IgD-negative memory B cell (primary cell): Measurements from ENCODE around the gene KIRREL3. TPM values are rescaled to one million over a fixed set of nuclear protein-coding genes. Genes with fewer than 3 reads are reported as not detected.

ENCODE experiments used
- H3K27ac Mint-ChIP-seq, 3 donors: one replicate each; pipeline ENCODE4 v1.8.0; 2020 to 2022; ENCODE audit warnings: mild to moderate bottlenecking in 3 of 3, mixed read lengths in 3 of 3, moderate library complexity in 1 of 3
- H3K27me3 Mint-ChIP-seq: one replicate; pipeline ENCODE4 v1.8.0; 2021; ENCODE audit warnings: mixed read lengths
- H3K36me3 Mint-ChIP-seq: one replicate; pipeline ENCODE4 v1.8.0; 2020; ENCODE audit warnings: mild to moderate bottlenecking, mixed read lengths
- H3K4me1 Mint-ChIP-seq, 3 donors: one replicate each; pipeline ENCODE4 v1.8.0; 2020 to 2022; ENCODE audit warnings: mixed read lengths in 3 of 3, mild to moderate bottlenecking in 1 of 3
- H3K4me3 Mint-ChIP-seq, 4 donors: one replicate each; pipeline ENCODE4 v1.8.0; 2020 to 2022; ENCODE audit warnings: mild to moderate bottlenecking in 4 of 4, mixed read lengths in 4 of 4, moderate library complexity in 3 of 4
- H3K9me3 Mint-ChIP-seq, 3 donors: one replicate each; pipeline ENCODE4 v1.8.0; 2020 to 2021; ENCODE audit warnings: mixed read lengths in 3 of 3, mild to moderate bottlenecking in 1 of 3
- polyA plus RNA-seq: library from polyadenylated mRNA; unstranded; fragments of 300-500 nt; fragmentation: Illumina TruSeq; gene quantifications from one replicate; pipeline ENCODE4 v1.2.3, GENCODE V29; 2021

Gene KIRREL3
- polyA plus RNA-seq, 1 donor from 2014 or later = not detected

DNA sequence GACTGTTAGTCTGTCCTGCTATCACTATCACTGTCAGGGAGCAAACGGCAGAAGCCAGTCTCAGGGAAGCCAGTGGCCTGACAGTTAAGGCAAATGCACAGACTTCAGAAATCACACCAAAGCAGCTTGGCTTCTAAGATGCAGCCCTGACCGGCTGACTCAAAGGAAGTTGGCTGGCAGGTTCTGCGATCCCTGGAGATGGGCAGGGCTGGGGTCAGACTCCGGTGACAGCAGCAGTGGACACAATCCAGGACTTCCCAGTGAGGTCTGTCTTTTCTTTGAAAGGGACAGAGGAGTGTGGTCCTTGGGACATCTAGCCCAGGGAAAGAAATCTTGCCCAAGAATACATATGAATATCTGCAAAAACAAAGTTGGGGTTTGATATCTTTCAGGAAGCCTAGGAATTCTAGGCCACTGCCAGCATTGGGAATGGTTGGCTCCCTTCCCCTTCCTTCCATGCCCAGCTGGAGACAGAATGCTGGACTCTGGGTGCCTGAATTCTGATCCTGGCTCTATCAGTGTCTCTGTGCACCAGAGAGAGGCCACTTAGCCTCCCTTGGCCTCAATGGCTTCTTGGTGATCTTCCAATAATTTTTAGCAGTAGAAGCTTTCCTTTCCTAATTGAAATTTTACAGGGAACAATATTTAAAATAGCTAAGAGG lies 108.9 kb downstream of the KIRREL3 start:
- no peaks in the 10 kb centered on the region for H3K36me3 Mint-ChIP-seq
- no peak overlapping the region for H3K4me3 Mint-ChIP-seq
- no peaks in the 10 kb centered on the region for H3K4me1 Mint-ChIP-seq
- H3K27me3 Mint-ChIP-seq = peaks cover 4% of the 10 kb centered on the region
- H3K9me3 Mint-ChIP-seq = peaks cover 3 to 8% (median 6%) of the 10 kb centered on the region in 3 donors
- H3K27ac Mint-ChIP-seq = no peak overlapping the region

DNA sequence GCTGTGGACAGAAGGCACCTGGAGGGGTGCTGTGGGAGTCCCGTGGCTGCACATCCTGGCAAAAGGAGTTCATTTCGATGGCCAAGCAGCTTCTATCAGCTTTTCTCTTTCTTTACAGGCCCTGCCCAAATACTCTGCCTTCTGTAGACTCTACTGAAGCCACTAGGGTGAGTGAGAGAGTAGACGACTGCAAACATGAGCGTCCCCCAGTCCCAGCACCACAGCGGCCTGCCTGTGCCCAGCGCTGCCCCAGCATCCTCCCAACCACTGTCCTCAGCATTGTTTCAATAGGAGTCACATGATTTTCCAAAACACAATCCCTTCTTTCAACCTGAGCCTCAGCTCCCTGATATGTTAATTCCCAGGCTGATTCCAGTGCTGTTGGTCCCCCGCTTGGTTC lies 110.0 kb downstream of the KIRREL3 start:
- peaks cover 2% of the 10 kb centered on the region for H3K27me3 Mint-ChIP-seq
- no peaks in the 10 kb centered on the region for H3K36me3 Mint-ChIP-seq
- peaks cover 0 to 6% (median 4%) of the 10 kb centered on the region in 3 donors for H3K9me3 Mint-ChIP-seq
- H3K27ac Mint-ChIP-seq = no peak overlapping the region
- H3K4me3 Mint-ChIP-seq = no peak overlapping the region
- H3K4me1 Mint-ChIP-seq = no peaks in the 10 kb centered on the region

DNA sequence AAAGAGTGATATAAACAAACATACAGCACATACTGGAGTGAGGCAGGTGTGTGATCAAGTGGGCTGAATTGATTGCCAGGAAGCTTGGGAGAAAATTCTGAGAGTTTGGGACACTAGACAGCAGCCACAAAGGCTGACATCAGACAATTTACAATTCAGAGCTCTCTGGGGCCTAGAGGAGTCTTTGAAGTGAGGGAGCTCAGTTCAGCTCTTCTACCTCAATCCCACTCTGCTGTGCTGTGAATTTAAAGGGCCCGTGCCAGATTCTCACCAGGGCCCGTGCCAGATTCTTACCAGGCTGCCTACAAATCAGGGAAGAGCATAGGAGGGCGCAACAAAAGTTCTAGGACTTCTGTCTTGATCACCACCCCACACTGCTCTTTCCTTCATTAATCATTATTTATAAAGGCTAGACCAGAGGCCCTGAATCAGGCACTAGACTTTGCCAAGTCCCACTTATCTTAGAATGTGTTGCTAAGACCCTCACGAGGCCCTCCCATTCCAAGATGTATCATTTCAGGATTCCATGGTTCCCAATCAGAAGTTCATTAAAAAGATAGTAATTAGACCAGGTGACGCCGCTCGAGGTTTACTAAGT lies 112.4 kb downstream of the KIRREL3 start:
- Mint-ChIP-seq H3K27me3 (peaks cover 2% of the 10 kb centered on the region), H3K4me1 (no peaks in the 10 kb centered on the region), H3K27ac (no peak overlapping the region), H3K9me3 (peaks cover 0 to 2% (median 0%) of the 10 kb centered on the region in 3 donors), H3K4me3 (no peak overlapping the region), H3K36me3 (no peaks in the 10 kb centered on the region)

DNA sequence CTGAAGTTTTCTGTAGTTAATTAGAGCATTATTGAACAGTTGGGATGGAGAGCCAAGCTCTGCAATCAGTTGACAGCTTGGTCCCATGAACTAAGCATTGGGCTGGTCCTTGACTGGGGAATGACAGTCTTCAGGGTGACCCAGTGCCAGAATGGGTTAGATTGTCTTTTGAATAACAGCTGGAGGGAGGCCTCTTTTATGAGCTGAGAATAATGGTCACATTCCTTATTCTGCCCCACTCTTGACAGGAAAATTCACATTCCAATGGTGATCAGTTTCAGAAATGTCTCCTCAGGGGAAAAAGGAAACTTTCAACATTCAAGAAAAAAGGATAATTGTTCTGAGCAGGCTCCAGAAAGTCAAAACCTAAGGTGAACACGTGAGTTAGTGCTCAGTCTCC lies 113.9 kb downstream of the KIRREL3 start:
- Mint-ChIP-seq H3K9me3 (peaks cover 0 to 2% (median 0%) of the 10 kb centered on the region in 3 donors), H3K4me3 (no peak overlapping the region), H3K36me3 (no peaks in the 10 kb centered on the region), H3K27ac (no peak overlapping the region), H3K4me1 (no peaks in the 10 kb centered on the region), H3K27me3 (peaks cover 5% of the 10 kb centered on the region)

DNA sequence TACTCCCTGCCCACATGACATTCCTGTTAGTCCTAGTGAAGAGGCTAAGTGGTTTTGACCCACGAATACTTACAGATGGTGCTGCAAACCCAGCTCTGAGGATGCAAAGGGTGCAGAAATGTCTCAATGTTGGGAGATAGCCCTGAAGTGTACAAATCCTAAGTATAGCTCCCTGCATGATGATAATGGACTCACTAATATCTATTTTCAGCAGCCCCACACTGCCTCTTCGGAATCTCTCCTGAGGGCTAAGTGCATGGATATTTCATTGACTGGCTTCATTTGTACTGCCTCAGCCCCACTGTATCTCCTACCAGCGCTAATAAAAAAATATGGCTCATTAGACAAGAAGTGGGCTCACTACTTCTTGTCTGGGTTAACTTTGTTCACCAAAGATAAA lies 114.5 kb downstream of the KIRREL3 start:
- Mint-ChIP-seq H3K9me3 (peaks cover 0 to 2% (median 0%) of the 10 kb centered on the region in 3 donors), H3K27ac (no peak overlapping the region), H3K4me3 (no peak overlapping the region), H3K36me3 (no peaks in the 10 kb centered on the region), H3K4me1 (no peaks in the 10 kb centered on the region), H3K27me3 (peaks cover 5% of the 10 kb centered on the region)

DNA sequence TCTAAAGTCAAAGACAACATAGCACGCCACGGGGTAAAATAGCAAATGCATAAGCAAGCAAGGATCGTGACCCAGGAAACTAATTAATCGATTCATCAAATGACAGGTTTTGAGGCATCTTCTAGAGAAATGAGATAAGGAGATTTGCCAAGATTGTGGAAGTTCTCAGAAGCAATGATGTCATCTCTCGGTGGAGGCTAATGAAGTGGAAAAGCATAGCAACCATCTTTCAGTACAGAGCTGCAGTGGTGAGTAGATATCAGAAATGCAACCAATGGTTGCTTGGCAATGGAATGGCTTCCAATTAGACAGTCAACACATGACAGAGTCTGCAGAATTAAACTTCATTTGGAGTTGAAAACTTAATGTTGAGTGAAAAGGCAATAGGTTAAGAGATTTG lies 116.0 kb downstream of the KIRREL3 start:
- peaks cover 5% of the 10 kb centered on the region for H3K27me3 Mint-ChIP-seq
- no peaks in the 10 kb centered on the region for H3K4me1 Mint-ChIP-seq
- no peak overlapping the region for H3K4me3 Mint-ChIP-seq
- H3K27ac Mint-ChIP-seq = no peak overlapping the region
- H3K36me3 Mint-ChIP-seq = no peaks in the 10 kb centered on the region
- H3K9me3 Mint-ChIP-seq = peaks cover 0 to 2% (median 0%) of the 10 kb centered on the region in 3 donors

DNA sequence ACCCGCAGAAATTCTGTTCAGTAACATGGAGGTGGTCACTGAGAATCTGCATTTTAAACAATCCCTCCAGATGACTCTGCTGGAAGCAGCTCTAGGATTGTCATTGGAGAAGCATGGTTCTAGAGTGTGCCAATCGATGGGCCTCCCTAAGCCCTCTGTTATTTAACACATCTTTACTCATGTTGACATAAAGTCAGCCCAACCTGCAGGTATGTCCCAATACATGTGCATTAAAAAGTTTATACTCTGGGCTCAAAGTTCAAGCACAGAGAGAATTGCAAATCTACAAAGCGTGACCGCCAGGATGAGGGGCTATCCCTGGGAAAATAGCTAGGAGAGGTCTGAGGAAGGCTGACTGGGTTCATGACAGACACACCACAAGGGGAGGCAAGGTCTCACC lies 116.4 kb downstream of the KIRREL3 start:
- peaks cover 5% of the 10 kb centered on the region for H3K27me3 Mint-ChIP-seq
- H3K9me3 Mint-ChIP-seq = peaks cover 0 to 2% (median 0%) of the 10 kb centered on the region in 3 donors
- H3K4me3 Mint-ChIP-seq = no peak overlapping the region
- no peak overlapping the region for H3K27ac Mint-ChIP-seq
- H3K36me3 Mint-ChIP-seq = no peaks in the 10 kb centered on the region
- no peaks in the 10 kb centered on the region for H3K4me1 Mint-ChIP-seq

DNA sequence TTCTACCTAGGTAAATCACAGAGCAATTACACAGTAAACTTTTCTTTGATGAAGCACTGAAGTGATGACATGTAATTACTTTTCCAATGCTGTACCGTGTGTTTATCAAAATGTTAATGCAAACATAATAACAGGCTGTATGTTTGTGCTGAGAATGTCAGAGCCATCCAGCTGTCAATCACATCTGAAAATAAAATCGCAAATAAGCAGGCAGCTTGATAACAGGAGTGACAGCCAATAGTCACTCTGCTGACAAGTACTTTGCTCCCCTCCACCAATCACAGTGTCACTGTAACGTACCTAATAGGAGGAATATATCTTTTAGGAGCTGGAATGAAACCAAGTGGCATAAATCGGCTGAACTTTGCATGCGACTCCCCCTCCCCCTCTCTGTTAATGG lies 119.7 kb downstream of the KIRREL3 start:
- Mint-ChIP-seq H3K9me3 (peaks cover 0 to 2% (median 0%) of the 10 kb centered on the region in 3 donors), H3K36me3 (no peaks in the 10 kb centered on the region), H3K27me3 (peaks cover 3% of the 10 kb centered on the region), H3K4me1 (no peaks in the 10 kb centered on the region), H3K27ac (no peak overlapping the region), H3K4me3 (no peak overlapping the region)

DNA sequence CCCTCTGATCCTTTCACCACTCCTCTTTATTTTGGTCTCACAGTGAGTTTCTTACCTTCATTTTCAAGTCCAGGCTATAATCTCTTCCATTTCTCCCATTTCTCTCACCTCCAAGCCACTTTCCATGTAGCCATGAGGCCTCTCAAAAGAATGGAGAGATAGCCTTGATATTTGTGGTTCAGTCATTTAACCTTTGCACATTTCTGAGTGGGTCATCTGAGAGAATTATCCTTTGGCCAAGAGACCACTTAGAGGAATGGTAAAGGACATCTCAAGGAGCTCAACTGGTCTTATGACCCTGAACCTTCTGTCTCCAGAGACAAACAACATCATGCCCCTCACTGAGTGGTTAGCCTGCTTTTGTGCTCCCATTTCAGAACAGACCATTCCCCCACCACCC lies 121.1 kb downstream of the KIRREL3 start:
- no peaks in the 10 kb centered on the region for H3K36me3 Mint-ChIP-seq
- peaks cover 0 to 3% (median 0%) of the 10 kb centered on the region in 3 donors for H3K9me3 Mint-ChIP-seq
- no peak overlapping the region for H3K4me3 Mint-ChIP-seq
- H3K27me3 Mint-ChIP-seq = peaks cover 3% of the 10 kb centered on the region
- H3K4me1 Mint-ChIP-seq = no peaks in the 10 kb centered on the region
- H3K27ac Mint-ChIP-seq = no peak overlapping the region

DNA sequence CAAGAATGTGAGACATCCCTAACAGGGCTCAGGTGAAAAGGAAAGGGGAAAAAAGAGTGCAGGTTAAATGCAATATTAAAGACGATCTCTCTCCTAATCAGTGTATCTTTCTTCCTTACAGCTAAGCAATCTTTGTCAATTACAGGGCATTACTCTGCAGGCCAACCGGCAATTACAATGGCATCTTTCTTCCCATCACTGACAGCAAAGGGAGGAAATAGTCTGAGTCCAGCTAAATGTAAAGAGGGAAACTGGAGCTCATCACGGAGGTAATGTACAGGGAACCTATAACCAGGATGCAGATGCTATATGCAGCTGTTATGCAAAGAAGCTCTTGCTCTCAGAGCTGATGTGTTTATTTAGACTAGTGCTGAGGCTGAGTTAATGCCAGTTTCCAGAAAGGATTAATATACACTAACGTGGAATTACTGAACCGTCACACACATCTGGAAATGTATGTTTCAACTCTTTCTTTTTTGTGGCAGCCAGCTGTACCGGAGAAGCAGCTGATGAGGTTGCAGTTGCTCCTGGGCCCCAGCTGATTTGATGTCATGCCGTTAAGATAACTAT lies 121.6 kb downstream of the KIRREL3 start:
- no peak overlapping the region for H3K27ac Mint-ChIP-seq
- peaks cover 0 to 3% (median 0%) of the 10 kb centered on the region in 3 donors for H3K9me3 Mint-ChIP-seq
- H3K4me1 Mint-ChIP-seq = no peaks in the 10 kb centered on the region
- peak overlapping the region in 1 of 4 donors; percentile 13 for H3K4me3 Mint-ChIP-seq
- peaks cover 3% of the 10 kb centered on the region for H3K27me3 Mint-ChIP-seq
- no peaks in the 10 kb centered on the region for H3K36me3 Mint-ChIP-seq

DNA sequence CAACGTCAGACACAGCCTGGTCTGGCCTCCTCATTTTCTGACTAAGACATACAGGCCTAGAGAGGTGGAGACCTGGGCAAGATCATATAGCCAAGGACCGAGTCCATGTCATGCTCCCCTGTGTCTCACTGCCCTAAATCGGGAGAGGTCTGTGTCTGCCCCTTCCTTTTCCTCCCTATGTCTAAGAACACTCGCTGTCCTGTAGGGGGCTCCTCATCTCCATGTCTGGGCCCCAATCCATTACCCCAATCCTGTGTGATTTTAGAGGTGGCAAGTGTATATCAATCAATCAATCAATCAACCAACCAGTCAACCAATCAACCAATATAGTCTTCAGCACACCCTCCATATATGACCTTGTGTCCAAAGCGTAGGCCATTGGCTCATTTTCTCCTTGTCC lies 125.7 kb downstream of the KIRREL3 start:
- peaks cover 0 to 3% (median 0%) of the 10 kb centered on the region in 3 donors for H3K9me3 Mint-ChIP-seq
- H3K4me1 Mint-ChIP-seq = no peaks in the 10 kb centered on the region
- H3K27me3 Mint-ChIP-seq = peaks cover 2% of the 10 kb centered on the region
- H3K36me3 Mint-ChIP-seq = no peaks in the 10 kb centered on the region
- no peak overlapping the region for H3K4me3 Mint-ChIP-seq
- H3K27ac Mint-ChIP-seq = no peak overlapping the region

DNA sequence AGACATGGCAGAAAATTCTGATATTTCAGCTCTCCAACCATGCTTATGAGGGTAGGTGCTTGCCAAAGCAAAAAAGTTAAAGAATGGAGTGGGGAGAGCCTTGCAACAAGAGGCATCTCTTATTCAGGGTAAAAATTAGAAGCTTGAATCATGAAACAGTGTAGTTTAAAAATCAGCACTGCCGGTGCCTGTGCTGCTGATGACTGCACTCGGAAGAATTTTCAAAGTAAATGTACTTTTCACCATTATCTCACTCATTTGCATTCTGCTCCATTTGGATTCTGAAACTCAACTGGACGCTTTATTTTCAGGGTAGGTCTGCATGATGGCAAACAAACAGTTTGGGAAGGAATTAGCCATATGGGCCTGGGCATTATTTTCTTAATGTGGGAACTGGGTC lies 126.3 kb downstream of the KIRREL3 start:
- H3K9me3 Mint-ChIP-seq = peaks cover 0 to 3% (median 0%) of the 10 kb centered on the region in 3 donors
- H3K4me3 Mint-ChIP-seq = no peak overlapping the region
- no peak overlapping the region for H3K27ac Mint-ChIP-seq
- peaks cover 2% of the 10 kb centered on the region for H3K27me3 Mint-ChIP-seq
- no peaks in the 10 kb centered on the region for H3K36me3 Mint-ChIP-seq
- H3K4me1 Mint-ChIP-seq = no peaks in the 10 kb centered on the region

DNA sequence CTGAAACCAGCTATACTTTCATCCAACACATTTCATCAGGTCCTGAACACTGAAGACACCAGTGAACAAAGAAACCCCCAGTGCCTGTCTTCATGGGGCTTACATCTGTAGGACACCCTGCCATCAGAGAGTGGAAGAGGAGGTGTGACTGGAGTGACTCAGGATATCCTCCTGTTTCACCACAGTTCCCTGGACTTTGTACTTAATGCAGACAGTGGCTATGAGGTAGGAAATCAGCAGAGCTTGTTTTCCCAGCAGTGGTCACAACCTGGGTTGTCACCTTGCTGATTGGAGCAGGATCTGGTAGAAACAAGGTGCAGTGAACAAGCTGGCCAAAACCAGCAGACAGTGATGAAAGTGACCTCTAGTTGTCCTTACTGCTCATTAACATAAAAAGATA lies 128.8 kb downstream of the KIRREL3 start:
- Mint-ChIP-seq H3K4me3 (no peak overlapping the region), H3K27ac (no peak overlapping the region), H3K9me3 (peaks cover 0 to 3% (median 0%) of the 10 kb centered on the region in 3 donors), H3K4me1 (no peaks in the 10 kb centered on the region), H3K27me3 (peaks cover 4% of the 10 kb centered on the region), H3K36me3 (no peaks in the 10 kb centered on the region)

DNA sequence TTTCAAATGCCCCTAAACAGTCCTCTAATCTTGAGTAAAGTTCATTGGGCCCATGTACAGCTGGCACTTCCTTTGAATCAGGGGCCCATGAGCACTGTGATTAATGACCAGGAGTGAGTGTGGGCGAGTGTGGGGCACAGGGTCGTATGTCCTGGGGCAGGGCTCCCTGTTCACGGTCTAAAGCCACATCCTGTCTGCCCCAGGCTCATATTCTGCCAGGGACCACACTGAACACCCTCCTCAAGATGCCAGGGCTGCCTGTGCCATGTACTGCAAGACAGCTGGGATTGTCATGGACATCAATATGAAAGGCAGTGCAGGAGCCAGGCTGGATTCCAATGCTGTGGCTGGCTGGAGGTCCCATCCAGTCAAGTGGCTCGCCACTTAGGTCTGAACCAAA lies 130.5 kb downstream of the KIRREL3 start:
- Mint-ChIP-seq H3K27ac (no peak overlapping the region), H3K4me3 (no peak overlapping the region), H3K36me3 (no peaks in the 10 kb centered on the region), H3K4me1 (no peaks in the 10 kb centered on the region), H3K9me3 (peaks cover 0 to 1% (median 0%) of the 10 kb centered on the region in 3 donors), H3K27me3 (peaks cover 4% of the 10 kb centered on the region)

DNA sequence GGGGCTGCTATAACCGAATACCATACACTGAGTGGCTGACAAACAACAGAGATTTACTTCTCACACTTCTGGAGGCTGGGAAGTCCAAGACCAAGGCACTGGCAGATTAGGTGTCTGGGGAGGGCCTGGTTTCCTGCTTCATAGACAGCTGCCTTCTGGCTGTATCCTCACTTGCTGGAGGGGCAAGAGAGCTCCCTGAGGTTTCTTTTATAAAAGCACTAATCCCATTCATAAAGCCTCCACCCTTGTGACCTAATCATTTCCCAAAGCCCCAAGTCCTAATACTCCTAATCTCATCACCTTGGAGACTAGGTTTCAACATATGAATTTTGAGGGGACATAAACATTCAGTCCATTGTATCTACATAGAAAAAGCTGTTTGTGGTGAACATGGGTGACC lies 131.8 kb downstream of the KIRREL3 start:
- H3K27ac Mint-ChIP-seq = no peak overlapping the region
- no peaks in the 10 kb centered on the region for H3K36me3 Mint-ChIP-seq
- H3K4me1 Mint-ChIP-seq = no peaks in the 10 kb centered on the region
- peaks cover 4% of the 10 kb centered on the region for H3K27me3 Mint-ChIP-seq
- H3K4me3 Mint-ChIP-seq = no peak overlapping the region
- H3K9me3 Mint-ChIP-seq = no peaks in the 10 kb centered on the region

DNA sequence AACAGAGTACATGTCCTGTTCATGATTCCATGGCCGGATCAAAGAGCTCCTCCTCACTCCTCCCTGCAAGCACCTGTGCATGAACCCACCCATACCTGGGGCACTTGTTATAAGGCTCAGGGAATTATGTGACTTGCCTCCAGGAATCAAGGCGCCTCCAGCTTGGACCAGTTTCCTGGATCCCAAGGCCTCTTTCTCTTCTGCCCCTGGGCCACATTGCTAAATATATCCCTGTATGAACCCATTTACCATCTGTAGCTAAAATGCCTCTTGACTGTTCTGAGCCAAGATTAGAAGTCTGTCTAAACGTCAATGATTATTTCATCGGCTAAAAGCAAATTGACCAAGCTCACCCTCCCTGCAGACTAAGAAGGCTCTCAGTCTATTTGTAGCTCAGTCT lies 135.6 kb downstream of the KIRREL3 start:
- Mint-ChIP-seq H3K27me3 (peaks cover 2% of the 10 kb centered on the region), H3K4me3 (no peak overlapping the region), H3K36me3 (no peaks in the 10 kb centered on the region), H3K27ac (no peak overlapping the region), H3K4me1 (peaks cover 0 to 1% (median 0%) of the 10 kb centered on the region in 3 donors), H3K9me3 (peaks cover 0 to 6% (median under 1%) of the 10 kb centered on the region in 3 donors)
